Sigmoid colon (tissue), 7 donors: Measurements from ENCODE around the gene RABGAP1L. TPM values are rescaled to one million over a fixed set of nuclear protein-coding genes. Genes with fewer than 3 reads are reported as not detected.

Source experiments
- DNase-seq: peaks from one replicate; pipeline ENCODE4 v3.0.0-alpha.2; 2019
- H3K27ac ChIP-seq, 4 donors: fragments of 200-600 bp; sonication (generic); one replicate each; pipeline ENCODE4 v1.5.1; 2016 to 2019; ENCODE audit warnings: mild to moderate bottlenecking in 1 of 4
- H3K27me3 ChIP-seq, 3 donors: fragments of 200-600 bp; sonication (generic); one replicate each; pipeline ENCODE4 v1.5.1; 2019; ENCODE audit warnings: mild to moderate bottlenecking in 1 of 3
- H3K36me3 ChIP-seq, 4 donors: fragments of 200-600 bp; sonication (generic); one replicate each; pipeline ENCODE4 v1.5.1; 2016 to 2019
- H3K4me1 ChIP-seq, 4 donors: fragments of 200-600 bp; sonication (generic); one replicate each; pipeline ENCODE4 v1.5.1; 2017 to 2019
- H3K4me3 ChIP-seq, 4 donors: fragments of 200-600 bp; sonication (generic); one replicate each; pipeline ENCODE4 v1.5.1; 2017 to 2019; ENCODE audit warnings: mild to moderate bottlenecking in 2 of 4, moderate library complexity in 1 of 4
- H3K9me3 ChIP-seq, 4 donors: fragments of 200-600 bp in 3 of 4; sonication (generic) in 3 of 4; one replicate each; pipeline versions ENCODE4 v1.5.1 to v1.6.1; 2013 to 2019
- EP300 ChIP-seq, 4 donors: sonication (generic); formaldehyde crosslinking; IDR thresholded peaks; one replicate each; pipeline ENCODE4 v1.6.1; 2017; ENCODE audit warnings: antibody characterized with exemption in 4 of 4
- POLR2A ChIP-seq, 2 donors: fragments of 450-650 bp; IDR thresholded peaks; one replicate each; pipeline ENCODE4 v1.6.1; 2016; ENCODE audit warnings: antibody characterized with exemption in 2 of 2, mild to moderate bottlenecking in 2 of 2, moderate library complexity in 2 of 2
- POLR2AphosphoS5 ChIP-seq, 4 donors: sonication (generic); formaldehyde crosslinking; IDR thresholded peaks; one replicate each; pipeline ENCODE4 v1.6.1; 2017; ENCODE audit warnings: antibody characterized with exemption in 4 of 4
- WGBS, 2 donors: extraction: QIAGEN DNeasy Blood & Tissue Kit; methylation state at CpG; one replicate each; pipeline ENCODE4 v1.1.7; 2013; 5-methylcytosine and 5-hydroxymethylcytosine counted together
- intact Hi-C: fragments of 100-400 bp; cut with DNase I; formaldehyde crosslinking; loops from one replicate; pipeline ENCODE4 v1.15.1; 2023
- polyA plus RNA-seq, 3 donors: library from polyadenylated mRNA; stranded (reverse); fragments of 200-250 nt; gene quantifications; one replicate each; pipeline ENCODE4 v1.2.3, GENCODE V29; 2013
- total RNA-seq, 4 donors: library from RNA; depleted of rRNA; stranded (reverse); fragments of >200 nt; gene quantifications; one replicate each; pipeline ENCODE4 v1.1.0, GENCODE V29; 2016
- TF ChIP-seq, protein P1 (sequence below), 4 experiments: fragments of 450-650 bp in 3 of 4; fragments of 200-600 bp in 1 of 4; IDR thresholded peaks; one replicate each; pipeline ENCODE4 v1.5.1; 2016 to 2019; ENCODE audit warnings: antibody characterized with exemption in 4 of 4, mild to moderate bottlenecking in 3 of 4, moderate library complexity in 2 of 4
- donor health status: healthy with polysubstance abuse.
- donor health status: Bipolar disorder and iron deficiency.
- donor health status: healthy.

RABGAP1L gene
- total and polyA plus RNA-seq, 7 donors: 25.2 to 42.9 (median 35.4) TPM

GRCh38 chr1:174352883-174353608 is 193.7 kb downstream of the RABGAP1L start:
- no peaks in the 10 kb centered on the region for H3K36me3 ChIP-seq
- no peak overlapping the region for H3K4me3 ChIP-seq
- 84 to 94% methylated on average over 3 of the region's 3 CpGs for WGBS, 2 donors
- H3K27ac ChIP-seq: no peak overlapping the region
- H3K27me3 ChIP-seq: no peaks in the 10 kb centered on the region
- no peaks in the 10 kb centered on the region for H3K9me3 ChIP-seq
- TF ChIP-seq, protein P1, sequence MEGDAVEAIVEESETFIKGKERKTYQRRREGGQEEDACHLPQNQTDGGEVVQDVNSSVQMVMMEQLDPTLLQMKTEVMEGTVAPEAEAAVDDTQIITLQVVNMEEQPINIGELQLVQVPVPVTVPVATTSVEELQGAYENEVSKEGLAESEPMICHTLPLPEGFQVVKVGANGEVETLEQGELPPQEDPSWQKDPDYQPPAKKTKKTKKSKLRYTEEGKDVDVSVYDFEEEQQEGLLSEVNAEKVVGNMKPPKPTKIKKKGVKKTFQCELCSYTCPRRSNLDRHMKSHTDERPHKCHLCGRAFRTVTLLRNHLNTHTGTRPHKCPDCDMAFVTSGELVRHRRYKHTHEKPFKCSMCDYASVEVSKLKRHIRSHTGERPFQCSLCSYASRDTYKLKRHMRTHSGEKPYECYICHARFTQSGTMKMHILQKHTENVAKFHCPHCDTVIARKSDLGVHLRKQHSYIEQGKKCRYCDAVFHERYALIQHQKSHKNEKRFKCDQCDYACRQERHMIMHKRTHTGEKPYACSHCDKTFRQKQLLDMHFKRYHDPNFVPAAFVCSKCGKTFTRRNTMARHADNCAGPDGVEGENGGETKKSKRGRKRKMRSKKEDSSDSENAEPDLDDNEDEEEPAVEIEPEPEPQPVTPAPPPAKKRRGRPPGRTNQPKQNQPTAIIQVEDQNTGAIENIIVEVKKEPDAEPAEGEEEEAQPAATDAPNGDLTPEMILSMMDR (IDR thresholded peaks at IDR 0.05): no peak
- TF ChIP-seq POLR2AphosphoS5 (IDR thresholded peaks at IDR 0.05): no peak
- TF ChIP-seq POLR2A (IDR thresholded peaks at IDR 0.05): no peak
- no peak for TF ChIP-seq EP300 (IDR thresholded peaks at IDR 0.05)
- no peaks in the 10 kb centered on the region for H3K4me1 ChIP-seq
- no peak for DNase-seq
- intact Hi-C loops: no loop called here

DNA sequence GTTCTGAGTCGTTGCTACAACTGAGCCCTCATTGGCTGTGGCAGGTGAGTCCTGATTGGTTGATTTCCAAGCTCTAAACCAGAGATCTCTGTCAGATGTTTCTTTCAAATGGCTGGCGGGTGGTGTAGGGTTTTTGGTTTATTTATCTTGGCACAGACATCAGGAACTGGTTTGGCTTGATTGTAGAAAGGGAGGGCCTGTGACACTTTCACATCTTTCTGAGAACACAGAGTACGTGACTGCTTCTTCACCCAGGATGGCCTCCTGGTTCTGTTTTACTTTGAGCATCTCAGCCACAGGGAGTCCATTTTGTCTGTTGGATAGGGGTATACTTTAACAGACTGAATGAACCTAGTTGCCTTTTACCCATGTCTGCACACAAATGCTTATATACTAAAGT is 199.0 kb downstream of the RABGAP1L start:
- TF ChIP-seq POLR2AphosphoS5 (IDR thresholded peaks at IDR 0.05): no peak
- no peak for TF ChIP-seq POLR2A (IDR thresholded peaks at IDR 0.05)
- no peak for DNase-seq
- 37 to 82% methylated on average over 3 of the region's 3 CpGs for WGBS, 2 donors

GRCh38 chr1:174358786-174359453 is 199.6 kb downstream of the RABGAP1L start:
- Histone ChIP-seq H3K27me3 (no peaks in the 10 kb centered on the region), H3K4me3 (no peak overlapping the region), H3K9me3 (no peaks in the 10 kb centered on the region), H3K4me1 (no peaks in the 10 kb centered on the region), H3K36me3 (no peaks in the 10 kb centered on the region), H3K27ac (no peak overlapping the region)
- DNase-seq: no peak
- intact Hi-C loops: no loop called here
- TF ChIP-seq POLR2A (IDR thresholded peaks at IDR 0.05) (no peak), EP300 (IDR thresholded peaks at IDR 0.05) (no peak), POLR2AphosphoS5 (IDR thresholded peaks at IDR 0.05) (no peak)
- TF ChIP-seq, protein P1 (IDR thresholded peaks at IDR 0.05): no peak
- WGBS, 2 donors: 41 to 79% methylated on average over 6 of the region's 6 CpGs

More for the DNA sequence above, 199.0 kb downstream of the RABGAP1L start:
- no peak overlapping the region for H3K27ac ChIP-seq
- no peak overlapping the region for H3K4me3 ChIP-seq
- no peaks in the 10 kb centered on the region for H3K9me3 ChIP-seq
- H3K27me3 ChIP-seq: no peaks in the 10 kb centered on the region
- H3K4me1 ChIP-seq: no peaks in the 10 kb centered on the region
- no peaks in the 10 kb centered on the region for H3K36me3 ChIP-seq
- intact Hi-C loops: no loop called here

DNA sequence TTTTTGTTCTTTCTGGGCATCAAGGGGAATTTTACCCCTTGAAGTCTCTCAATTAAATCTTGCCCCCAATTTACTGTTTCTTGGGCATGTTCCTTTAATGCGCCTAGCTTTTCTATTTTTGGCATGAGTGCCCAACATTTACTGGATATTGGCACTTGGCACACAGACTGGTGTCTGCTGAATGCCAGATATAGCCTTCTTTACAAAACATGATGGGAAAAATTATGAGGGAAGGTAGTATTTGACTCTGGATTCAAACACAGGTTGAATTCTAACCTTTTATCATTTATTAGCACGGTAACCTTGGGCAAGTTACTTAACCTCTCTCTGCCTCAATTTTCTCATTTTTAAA is 200.1 kb downstream of the RABGAP1L start:
- H3K4me3 ChIP-seq: no peak overlapping the region
- H3K27me3 ChIP-seq: no peaks in the 10 kb centered on the region
- H3K4me1 ChIP-seq: no peaks in the 10 kb centered on the region
- intact Hi-C loops: no loop called here
- 45 to 83% methylated on average over 2 of the region's 2 CpGs for WGBS, 2 donors
- no peak for TF ChIP-seq POLR2A (IDR thresholded peaks at IDR 0.05)
- no peaks in the 10 kb centered on the region for H3K36me3 ChIP-seq
- DNase-seq: no peak
- no peaks in the 10 kb centered on the region for H3K9me3 ChIP-seq
- no peak overlapping the region for H3K27ac ChIP-seq

GRCh38 chr1:174364996-174365736 is 205.8 kb downstream of the RABGAP1L start:
- no peak for DNase-seq
- TF ChIP-seq POLR2A (IDR thresholded peaks at IDR 0.05) (no peak), POLR2AphosphoS5 (IDR thresholded peaks at IDR 0.05) (no peak), EP300 (IDR thresholded peaks at IDR 0.05) (no peak)
- TF ChIP-seq, protein P1 (IDR thresholded peaks at IDR 0.05): no peak
- Histone ChIP-seq H3K36me3 (no peaks in the 10 kb centered on the region), H3K4me1 (no peaks in the 10 kb centered on the region), H3K27me3 (no peaks in the 10 kb centered on the region), H3K27ac (no peak overlapping the region), H3K4me3 (no peak overlapping the region), H3K9me3 (no peaks in the 10 kb centered on the region)
- 94 to 96% methylated on average over 8 of the region's 8 CpGs for WGBS, 2 donors
- intact Hi-C loops: no loop called here
